A549 (cell line): ENCODE measurements around the gene TPCN2. TPM values are rescaled to one million over a fixed set of nuclear protein-coding genes. Genes with fewer than 3 reads are reported as not detected.
A peak's percentile ranks its signal among the peaks of the same experiment; 100 is the strongest.

Experiments used
- ATAC-seq, 2 experiments: fragments of 200-7000 bp in 1 of 2; fragments of >200 bp in 1 of 2; cut with Nextera tagmentation in 1 of 2; cut with Tn5 transposase in 1 of 2; 3 replicates each; pipeline versions ENCODE4 v1.8.0 to v1.9.1; 2018 to 2020; ENCODE audit warnings: mild to moderate bottlenecking in 1 of 2, moderate library complexity in 1 of 2
- CTCF ChIA-PET: fragments of 300-600 bp; sonication (Branson Sonifier 250); formaldehyde crosslinking; extraction: SDS; loops from one replicate; lab custom pipeline; 2021; ENCODE audit warnings: antibody characterized with exemption, inconsistent platforms; lab: Yijun Ruan, JAX
- POLR2A ChIA-PET: fragments of 350-600 bp; formaldehyde crosslinking; extraction: SDS; loops from one replicate; lab custom pipeline; 2021; ENCODE audit warnings: antibody characterized with exemption, inconsistent platforms; lab: Yijun Ruan, JAX
- DNase-seq, 2 experiments: peaks; one replicate each; pipeline versions ENCODE4 v3.0.0 to v3.0.0-alpha.2; 2011 to 2016; ENCODE audit warnings: low read depth in 1 of 2, low spot score in 1 of 2
- FAIRE-seq: peaks from 2 replicates; lab custom pipeline; 2011; peaks lifted over from hg19 to GRCh38; lab: Jason Lieb, UNC
- H3K27ac ChIP-seq, 2 experiments: fragments of >200 bp; sonication (Bioruptor Twin); formaldehyde crosslinking; 3 replicates each; pipeline ENCODE4 v1.5.1; 2016 to 2017
- H3K4me1 ChIP-seq: fragments of >200 bp; sonication (Bioruptor Twin); formaldehyde crosslinking; 3 replicates; pipeline ENCODE4 v1.6.1; 2016
- H3K4me2 ChIP-seq: fragments of >200 bp; sonication (Bioruptor Twin); formaldehyde crosslinking; 3 replicates; pipeline ENCODE4 v1.6.1; 2016
- H3K4me3 ChIP-seq: fragments of >200 bp; sonication (Bioruptor Twin); formaldehyde crosslinking; 3 replicates; pipeline ENCODE4 v1.5.1; 2016
- H3K9me3 ChIP-seq: fragments of >200 bp; sonication (Bioruptor Twin); formaldehyde crosslinking; 3 replicates; pipeline ENCODE4 v1.6.1; 2016
- CEBPB ChIP-seq, 2 experiments: fragments of >200 bp in 1 of 2; sonication (Bioruptor Twin) in 1 of 2; formaldehyde crosslinking in 1 of 2; IDR thresholded peaks; 2 replicates each; pipeline ENCODE4 v1.6.1; 2012 to 2016
- CHD2 ChIP-seq: fragments of 150-350 bp; IDR thresholded peaks from 2 replicates; pipeline ENCODE4 v1.6.1; 2014; ENCODE audit warnings: low read length; ENCODE audit not compliant: partially characterized antibody
- E2F6 ChIP-seq: IDR thresholded peaks from 2 replicates; pipeline ENCODE4 v1.6.1; 2012; ENCODE audit warnings: low read depth, borderline replicate concordance
- EHF ChIP-seq: fragments of 250-450 bp; sonication (Bioruptor Pico); IDR thresholded peaks from 2 replicates; pipeline ENCODE4 v1.5.0; 2020; ENCODE audit warnings: mild to moderate bottlenecking
- FOSB ChIP-seq: fragments of 250-450 bp; sonication (Bioruptor Pico); IDR thresholded peaks from 2 replicates; pipeline ENCODE4 v1.5.0; 2020; ENCODE audit warnings: mild to moderate bottlenecking, moderate library complexity
- FOSL2 ChIP-seq, 2 experiments: fragments of 450-650 bp in 1 of 2; fragments of >200 bp in 1 of 2; sonication (Bioruptor Twin) in 1 of 2; formaldehyde crosslinking; IDR thresholded peaks; 2 replicates each; pipeline versions ENCODE4 v1.5.0 to v1.6.1; 2016 to 2020; ENCODE audit warnings: mild to moderate bottlenecking in 1 of 2, moderate library complexity in 1 of 2
- GATA3 ChIP-seq: IDR thresholded peaks from 2 replicates; pipeline ENCODE4 v1.6.1; 2012; ENCODE audit warnings: borderline replicate concordance
- HEYL ChIP-seq: fragments of 250-450 bp; sonication (Bioruptor Pico); IDR thresholded peaks from 2 replicates; pipeline ENCODE4 v1.8.0; 2021; ENCODE audit warnings: mild to moderate bottlenecking, moderate library complexity
- JUN ChIP-seq, 2 experiments: fragments of >200 bp; sonication (Bioruptor Twin); formaldehyde crosslinking; IDR thresholded peaks; 2 replicates in 1 of 2; 3 replicates in 1 of 2; pipeline ENCODE4 v1.6.1; 2016 to 2017
- JUNB ChIP-seq: fragments of >200 bp; sonication (Bioruptor Twin); formaldehyde crosslinking; IDR thresholded peaks from 2 replicates; pipeline ENCODE4 v1.6.1; 2016
- KDM5A ChIP-seq: fragments of 200-600 bp; sonication (generic); IDR thresholded peaks from 2 replicates; pipeline ENCODE4 v1.6.1; 2016; ENCODE audit warnings: antibody characterized with exemption, mild to moderate bottlenecking
- MYC ChIP-seq: IDR thresholded peaks from 2 replicates; pipeline ENCODE4 v1.6.1; 2012; ENCODE audit warnings: mild to moderate bottlenecking, inconsistent platforms, low read length, improper control_type of control experiment, borderline replicate concordance
- NPAS2 ChIP-seq: fragments of 250-450 bp; sonication (Bioruptor Pico); IDR thresholded peaks from 2 replicates; pipeline ENCODE4 v1.8.0; 2022; ENCODE audit warnings: mild to moderate bottlenecking, moderate library complexity, borderline replicate concordance
- POLR2A ChIP-seq: IDR thresholded peaks from 2 replicates; pipeline ENCODE4 v1.6.1; 2012; ENCODE audit warnings: mild to moderate bottlenecking, low read length
- RCOR1 ChIP-seq: fragments of 150-350 bp; IDR thresholded peaks from 2 replicates; pipeline ENCODE4 v1.6.1; 2014; ENCODE audit warnings: antibody characterized with exemption, low read length, low read depth
- RFX5 ChIP-seq: fragments of 450-650 bp; IDR thresholded peaks from 2 replicates; pipeline ENCODE4 v1.7.1; 2014; ENCODE audit warnings: antibody characterized with exemption, mild to moderate bottlenecking, moderate library complexity
- SMC3 ChIP-seq: fragments of >200 bp; sonication (Bioruptor Twin); formaldehyde crosslinking; IDR thresholded peaks from 3 replicates; pipeline ENCODE4 v1.6.1; 2018; ENCODE audit warnings: inconsistent platforms
- TFCP2L1 ChIP-seq: fragments of 250-450 bp; sonication (Bioruptor Pico); IDR thresholded peaks from 2 replicates; pipeline ENCODE4 v1.5.0; 2021; ENCODE audit warnings: mild to moderate bottlenecking
- ZFP36 ChIP-seq: fragments of 450-650 bp; IDR thresholded peaks from 2 replicates; pipeline ENCODE4 v1.6.1; 2014; ENCODE audit warnings: borderline replicate concordance; ENCODE audit not compliant: partially characterized antibody
- ZSCAN20 ChIP-seq: fragments of 250-450 bp; sonication (Bioruptor Pico); IDR thresholded peaks from 2 replicates; pipeline ENCODE4 v1.8.0; 2022; ENCODE audit warnings: mild to moderate bottlenecking, moderate library complexity
- WGBS: methylation state at CpG from one replicate; pipeline ENCODE4 v1.1.6; 2017; ENCODE audit errors: missing lambda C conversion rate; 5-methylcytosine and 5-hydroxymethylcytosine counted together
- polyA plus RNA-seq, 4 experiments: library from polyadenylated mRNA; depleted of rRNA in 3 of 4; stranded (reverse); fragments of >200 nt; fragmentation: RNase III in 1 of 4; extraction: RNeasy Plus Mini Kit Qiagen cat#74134 plus additional on column Dnase treatment in 1 of 4; gene quantifications; 2 replicates in 3 of 4; 3 replicates in 1 of 4; pipeline ENCODE4 v1.2.3, GENCODE V29; 2011 to 2017
- TF ChIP-seq, protein P1 (sequence below): IDR thresholded peaks from 2 replicates; pipeline ENCODE4 v1.6.1; 2012
- TF ChIP-seq, protein P2 (sequence below): fragments of 250-450 bp; sonication (Bioruptor Pico); IDR thresholded peaks from 2 replicates; pipeline ENCODE4 v1.5.0; 2020; ENCODE audit warnings: low read depth, mild to moderate bottlenecking, moderate library complexity

The TPCN2 gene
- polyA plus RNA-seq, 2 of the 4 experiments (the other 2 are of a cell fraction): 8.1 to 8.8 TPM

- H3K27ac ChIP-seq: peak overlapping the region in 1 of 2 experiments; percentile 46; a peak in 1 of 6 replicates
- no peak overlapping the region for H3K4me2 ChIP-seq
- no peak overlapping the region for H3K4me3 ChIP-seq
- H3K4me1 ChIP-seq: no peaks in the 10 kb centered on the region
- TF ChIP-seq ZSCAN20 (no peak), E2F6 (no peak), RFX5 (no peak), SMC3 (no peak), POLR2A (no peak), GATA3 (no peak), ZFP36 (no peak), EHF (CRISPR knock-in tag) (no peak), CHD2 (no peak), HEYL (CRISPR knock-in tag) (no peak), JUNB (no peak), MYC (no peak)
- TF ChIP-seq, protein P1, sequence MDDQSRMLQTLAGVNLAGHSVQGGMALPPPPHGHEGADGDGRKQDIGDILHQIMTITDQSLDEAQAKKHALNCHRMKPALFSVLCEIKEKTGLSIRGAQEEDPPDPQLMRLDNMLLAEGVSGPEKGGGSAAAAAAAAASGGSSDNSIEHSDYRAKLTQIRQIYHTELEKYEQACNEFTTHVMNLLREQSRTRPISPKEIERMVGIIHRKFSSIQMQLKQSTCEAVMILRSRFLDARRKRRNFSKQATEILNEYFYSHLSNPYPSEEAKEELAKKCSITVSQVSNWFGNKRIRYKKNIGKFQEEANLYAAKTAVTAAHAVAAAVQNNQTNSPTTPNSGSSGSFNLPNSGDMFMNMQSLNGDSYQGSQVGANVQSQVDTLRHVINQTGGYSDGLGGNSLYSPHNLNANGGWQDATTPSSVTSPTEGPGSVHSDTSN: no peak
- ATAC-seq (no peak), FAIRE-seq (no peak), DNase-seq (no peak)
- ChIA-PET POLR2A (no interaction called here), CTCF (interaction anchor here (1.3 to 2.4 kb wide), 3 partner anchors 10 to 43 kb away, joined by 3 to 12 read pairs (median 3); no protein-coding TSS in a partner anchor)
- peaks cover 40% of the 10 kb centered on the region for H3K9me3 ChIP-seq
- WGBS: 18% methylated on average over 7 of the region's 7 CpGs
These were observed 95.8 kb downstream of the TPCN2 start for GRCh38 chr11:69144316-69145049.

- CTCF ChIA-PET: interaction anchor here (1.3 to 2.4 kb wide), 4 partner anchors 10 to 498 kb away, joined by 3 to 12 read pairs (median 7); no protein-coding TSS in a partner anchor
- 40% methylated on average over 4 of the region's 4 CpGs for WGBS
- DNase-seq (no peak), FAIRE-seq (no peak), ATAC-seq (no peak)
- Histone ChIP-seq H3K4me2 (no peak overlapping the region), H3K4me1 (no peaks in the 10 kb centered on the region), H3K4me3 (no peak overlapping the region)
- TF ChIP-seq RCOR1: no peak
- TF ChIP-seq JUN (IDR thresholded peaks at IDR 0.05): no peak
- no peak for TF ChIP-seq NPAS2 (CRISPR knock-in tag)
- no peak for TF ChIP-seq EHF (CRISPR knock-in tag)
- no peak for TF ChIP-seq CHD2
- TF ChIP-seq, protein P2, sequence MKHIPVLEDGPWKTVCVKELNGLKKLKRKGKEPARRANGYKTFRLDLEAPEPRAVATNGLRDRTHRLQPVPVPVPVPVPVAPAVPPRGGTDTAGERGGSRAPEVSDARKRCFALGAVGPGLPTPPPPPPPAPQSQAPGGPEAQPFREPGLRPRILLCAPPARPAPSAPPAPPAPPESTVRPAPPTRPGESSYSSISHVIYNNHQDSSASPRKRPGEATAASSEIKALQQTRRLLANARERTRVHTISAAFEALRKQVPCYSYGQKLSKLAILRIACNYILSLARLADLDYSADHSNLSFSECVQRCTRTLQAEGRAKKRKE (CRISPR knock-in tag): no peak
- TF ChIP-seq, all 56 proteins: peak for 0
- H3K9me3 ChIP-seq: peaks cover 40% of the 10 kb centered on the region
- no peak overlapping the region for H3K27ac ChIP-seq
- POLR2A ChIA-PET: no interaction called here
These were observed 96.3 kb downstream of the TPCN2 start for GRCh38 chr11:69145050-69145380.

- FAIRE-seq: no peak
- Histone ChIP-seq H3K4me1 (no peaks in the 10 kb centered on the region), H3K4me3 (no peak overlapping the region), H3K4me2 (no peak overlapping the region), H3K9me3 (peaks cover 38% of the 10 kb centered on the region), H3K27ac (no peak overlapping the region)
- WGBS: 83% methylated on average over 13 of the region's 13 CpGs
- CTCF ChIA-PET: interaction anchor here (1.0 to 1.4 kb wide), 2 partner anchors 17 to 59 kb away, joined by 3 read pairs; no protein-coding TSS in a partner anchor
- TF ChIP-seq ZSCAN20 (no peak), NPAS2 (CRISPR knock-in tag) (no peak), CEBPB (IDR thresholded peaks at IDR 0.05) (no peak), KDM5A (no peak), TFCP2L1 (no peak), FOSL2 (IDR thresholded peaks at IDR 0.05) (no peak), FOSL2 (CRISPR knock-in tag; IDR thresholded peaks at IDR 0.05) (no peak), FOSB (no peak), E2F6 (no peak)
- DNase-seq: no peak
- POLR2A ChIA-PET: no interaction called here
- no peak for ATAC-seq
These were observed 99.6 kb downstream of the TPCN2 start for GRCh38 chr11:69148377-69148762.
